Neural cell (in vitro differentiated cells): ENCODE measurements around the gene MYO3B. TPM values are rescaled to one million over a fixed set of nuclear protein-coding genes. Genes with fewer than 3 reads are reported as not detected.

Source experiments
- H2AFZ ChIP-seq: fragments of 200-600, 300-800 bp; sonication (generic), shearing (Covaris generic); 2 replicates; pipeline ENCODE4 v1.6.0; 2014; ENCODE audit warnings: low read depth, mild to moderate bottlenecking, antibody characterized with exemption, low read length, moderate library complexity
- H3F3A ChIP-seq: fragments of 200-600 bp; shearing (Covaris generic); 2 replicates; pipeline ENCODE4 v1.6.1; 2016; ENCODE audit warnings: mild to moderate bottlenecking, moderate library complexity, mixed read lengths, antibody characterized with exemption, low read length; ENCODE audit not compliant: insufficient read depth, poor library complexity, severe bottlenecking
- H3K27ac ChIP-seq: fragments of 200-600, 300-800 bp; sonication (generic), shearing (Covaris generic); 2 replicates; pipeline ENCODE4 v1.5.1; 2014; ENCODE audit warnings: mild to moderate bottlenecking, low read length, moderate library complexity
- H3K27me3 ChIP-seq: fragments of 300-800, 200-600 bp; sonication (generic), shearing (Covaris generic); 2 replicates; pipeline ENCODE4 v1.6.0; 2014; ENCODE audit warnings: mild to moderate bottlenecking, low read depth, low read length, moderate library complexity; ENCODE audit not compliant: insufficient read depth
- H3K36me3 ChIP-seq: fragments of 300-800, 200-600 bp; sonication (generic), shearing (Covaris generic); 2 replicates; pipeline ENCODE4 v1.5.1; 2014; ENCODE audit warnings: mild to moderate bottlenecking, antibody characterized with exemption, low read length, moderate library complexity; ENCODE audit not compliant: insufficient read depth
- H3K4me2 ChIP-seq: fragments of 300-800, 200-600 bp; sonication (generic), shearing (Covaris generic); 2 replicates; pipeline ENCODE4 v1.6.0; 2014; ENCODE audit warnings: mild to moderate bottlenecking, low read length
- H3K4me3 ChIP-seq: fragments of 300-800, 200-600 bp; sonication (generic), shearing (Covaris generic); 2 replicates; pipeline ENCODE4 v1.5.1; 2014; ENCODE audit warnings: mild to moderate bottlenecking, low read length, moderate library complexity
- H3K79me2 ChIP-seq: fragments of 200-600 bp; shearing (Covaris generic); replicated peaks from 2 replicates; pipeline ENCODE4 v1.6.0; 2014; ENCODE audit warnings: mild to moderate bottlenecking, low read length, moderate library complexity; ENCODE audit not compliant: insufficient read depth
- H3K9ac ChIP-seq: fragments of 300-800, 200-600 bp; sonication (generic), shearing (Covaris generic); 2 replicates; pipeline ENCODE4 v1.6.1; 2016; ENCODE audit warnings: mild to moderate bottlenecking, low read length, mixed read lengths
- H3K9me2 ChIP-seq: fragments of 200-600 bp; shearing (Covaris generic); 2 replicates; pipeline ENCODE4 v1.6.1; 2016; ENCODE audit warnings: mild to moderate bottlenecking, low read length, mixed read lengths; ENCODE audit not compliant: insufficient read depth
- H3K9me3 ChIP-seq: fragments of 200-600, 300-800 bp; sonication (generic), shearing (Covaris generic); 2 replicates; pipeline ENCODE4 v1.6.1; 2016; ENCODE audit warnings: mild to moderate bottlenecking, mixed run types, low read length, moderate library complexity, mixed read lengths
- H4K20me1 ChIP-seq: fragments of 200-600 bp; shearing (Covaris generic); 2 replicates; pipeline ENCODE4 v1.6.1; 2016; ENCODE audit warnings: mild to moderate bottlenecking, mixed run types; ENCODE audit not compliant: insufficient read depth
- EP300 ChIP-seq: fragments of 450-650 bp; conservative IDR thresholded peaks from 2 replicates; pipeline ENCODE4 v1.6.1; 2014; ENCODE audit warnings: antibody characterized with exemption, mild to moderate bottlenecking, moderate library complexity; ENCODE audit not compliant: poor library complexity, severe bottlenecking
- EZH2 ChIP-seq: fragments of 200-600, 300-800 bp; shearing (Covaris generic), sonication (generic); IDR thresholded peaks from 2 replicates; pipeline ENCODE4 v1.6.1; 2014; ENCODE audit warnings: antibody characterized with exemption, low read length, borderline replicate concordance, mild to moderate bottlenecking; ENCODE audit not compliant: insufficient read depth, poor library complexity, severe bottlenecking
- MXI1 ChIP-seq: fragments of 450-650 bp; conservative IDR thresholded peaks from 2 replicates; pipeline ENCODE4 v1.6.1; 2014; ENCODE audit warnings: antibody characterized with exemption, mild to moderate bottlenecking; ENCODE audit not compliant: poor library complexity, severe bottlenecking
- POLR2AphosphoS5 ChIP-seq: IDR thresholded peaks from 2 replicates; pipeline ENCODE4 v1.6.1; 2012
- RAD21 ChIP-seq: fragments of 450-650 bp; conservative IDR thresholded peaks from 2 replicates; pipeline ENCODE4 v1.6.1; 2014; ENCODE audit warnings: antibody characterized with exemption, mild to moderate bottlenecking, moderate library complexity
- REST ChIP-seq: IDR thresholded peaks from 2 replicates; pipeline ENCODE4 v1.6.1; 2012; ENCODE audit warnings: borderline replicate concordance
- SMC3 ChIP-seq: fragments of 450-650 bp; conservative IDR thresholded peaks from 2 replicates; pipeline ENCODE4 v1.6.1; 2014; ENCODE audit warnings: antibody characterized with exemption, mild to moderate bottlenecking, moderate library complexity; ENCODE audit not compliant: poor library complexity
- TAF1 ChIP-seq: IDR thresholded peaks from 2 replicates; pipeline ENCODE4 v1.6.1; 2012; ENCODE audit warnings: low read depth
- polyA plus RNA-seq: library from polyadenylated mRNA; depleted of rRNA; stranded (reverse); fragments of >200 nt; gene quantifications from 2 replicates; pipeline ENCODE4 v1.2.3, GENCODE V29; 2014
- TF ChIP-seq, protein P1 (sequence below): fragments of 450-650 bp; IDR thresholded peaks from 2 replicates; pipeline ENCODE4 v1.5.1; 2014; ENCODE audit warnings: antibody characterized with exemption, mild to moderate bottlenecking, moderate library complexity; ENCODE audit not compliant: poor library complexity, severe bottlenecking

The MYO3B gene
- polyA plus RNA-seq, 1 donor from 2014 or later = 0.11 TPM

- Histone ChIP-seq H3K9ac (no peak overlapping the region), H3K9me3 (no peaks in the 10 kb centered on the region), H3K9me2 (no peaks in the 10 kb centered on the region), H2AFZ (no peak overlapping the region), H4K20me1 (no peaks in the 10 kb centered on the region), H3K27me3 (no peaks in the 10 kb centered on the region), H3K27ac (no peak overlapping the region), H3K36me3 (no peaks in the 10 kb centered on the region), H3K4me3 (no peak overlapping the region), H3F3A (no peaks in the 10 kb centered on the region), H3K4me2 (no peak overlapping the region), H3K79me2 (no peaks in the 10 kb centered on the region)
- no peak for TF ChIP-seq SMC3
- no peak for TF ChIP-seq REST
- TF ChIP-seq RAD21 = no peak
- TF ChIP-seq POLR2AphosphoS5 = no peak
- TF ChIP-seq EP300 = no peak
- TF ChIP-seq, protein P1, sequence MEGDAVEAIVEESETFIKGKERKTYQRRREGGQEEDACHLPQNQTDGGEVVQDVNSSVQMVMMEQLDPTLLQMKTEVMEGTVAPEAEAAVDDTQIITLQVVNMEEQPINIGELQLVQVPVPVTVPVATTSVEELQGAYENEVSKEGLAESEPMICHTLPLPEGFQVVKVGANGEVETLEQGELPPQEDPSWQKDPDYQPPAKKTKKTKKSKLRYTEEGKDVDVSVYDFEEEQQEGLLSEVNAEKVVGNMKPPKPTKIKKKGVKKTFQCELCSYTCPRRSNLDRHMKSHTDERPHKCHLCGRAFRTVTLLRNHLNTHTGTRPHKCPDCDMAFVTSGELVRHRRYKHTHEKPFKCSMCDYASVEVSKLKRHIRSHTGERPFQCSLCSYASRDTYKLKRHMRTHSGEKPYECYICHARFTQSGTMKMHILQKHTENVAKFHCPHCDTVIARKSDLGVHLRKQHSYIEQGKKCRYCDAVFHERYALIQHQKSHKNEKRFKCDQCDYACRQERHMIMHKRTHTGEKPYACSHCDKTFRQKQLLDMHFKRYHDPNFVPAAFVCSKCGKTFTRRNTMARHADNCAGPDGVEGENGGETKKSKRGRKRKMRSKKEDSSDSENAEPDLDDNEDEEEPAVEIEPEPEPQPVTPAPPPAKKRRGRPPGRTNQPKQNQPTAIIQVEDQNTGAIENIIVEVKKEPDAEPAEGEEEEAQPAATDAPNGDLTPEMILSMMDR = no peak
- TF ChIP-seq TAF1 = no peak
- no peak for TF ChIP-seq EZH2
- TF ChIP-seq MXI1 = no peak
Observed at GRCh38 chr2:170554278-170554955, 376.5 kb downstream of the MYO3B start.

DNA sequence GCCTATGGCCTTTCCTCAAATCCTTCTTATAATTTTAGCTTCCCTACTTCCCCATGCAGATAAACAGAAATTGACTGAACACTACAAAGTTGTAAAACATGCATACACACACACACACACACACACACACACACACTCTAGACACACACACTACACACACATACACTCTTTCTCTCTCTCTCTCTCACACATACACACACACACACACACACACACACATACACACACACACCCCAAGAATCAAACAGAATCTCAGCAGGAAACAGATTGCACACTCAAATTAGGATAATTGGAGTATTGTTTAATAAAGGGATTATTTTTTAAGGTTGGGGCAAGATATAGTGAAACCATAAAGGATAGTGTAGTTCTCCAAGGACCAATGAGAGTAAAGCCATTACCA lies 385.0 kb downstream of the MYO3B start:
- Histone ChIP-seq H3K9ac (no peak overlapping the region), H3F3A (no peaks in the 10 kb centered on the region), H3K36me3 (no peaks in the 10 kb centered on the region), H3K4me3 (no peak overlapping the region), H4K20me1 (no peaks in the 10 kb centered on the region), H3K9me2 (no peaks in the 10 kb centered on the region), H3K9me3 (no peaks in the 10 kb centered on the region), H3K79me2 (no peaks in the 10 kb centered on the region), H3K27ac (no peak overlapping the region), H2AFZ (no peak overlapping the region), H3K27me3 (no peaks in the 10 kb centered on the region), H3K4me2 (no peak overlapping the region)
- TF ChIP-seq EZH2 (no peak), POLR2AphosphoS5 (no peak), MXI1 (no peak), RAD21 (no peak), EP300 (no peak), TAF1 (no peak), REST (no peak), SMC3 (no peak)
- TF ChIP-seq, protein P1 = no peak
